HepG2 (cell line): ENCODE data around the gene BCL2L11. TPM values are rescaled to one million over a fixed set of nuclear protein-coding genes. Genes with fewer than 3 reads are reported as not detected.

Experiments used
- ARNT2 ChIP-seq: sonication (generic); formaldehyde crosslinking; IDR thresholded peaks from 2 replicates; pipeline ENCODE4 v1.8.0; 2022; ENCODE audit warnings: mild to moderate bottlenecking, low read depth, missing genetic modification reagents, moderate library complexity
- CBX2 ChIP-seq, 2 experiments: fragments of 200-600 bp in 1 of 2; sonication (generic); formaldehyde crosslinking in 1 of 2; IDR thresholded peaks; 2 replicates each; pipeline versions ENCODE4 v1.7.0 to v1.8.1; 2018 to 2022; ENCODE audit warnings: low read depth in 2 of 2, low read length in 1 of 2, mild to moderate bottlenecking in 1 of 2, missing genetic modification reagents in 1 of 2
- CBX5 ChIP-seq: sonication (generic); formaldehyde crosslinking; IDR thresholded peaks from 2 replicates; pipeline ENCODE4 v1.4.0; 2020; ENCODE audit warnings: missing genetic modification reagents, borderline replicate concordance
- HBP1 ChIP-seq: IDR thresholded peaks from 2 replicates; pipeline ENCODE4 v1.6.1; 2016; ENCODE audit warnings: low read depth, control low read depth
- MBNL3 ChIP-seq: fragments of 250-450 bp; sonication (Bioruptor Pico); conservative IDR thresholded peaks from 2 replicates; pipeline ENCODE4 v1.8.0; 2022; ENCODE audit warnings: mild to moderate bottlenecking, inconsistent platforms
- MED8 ChIP-seq: sonication (generic); formaldehyde crosslinking; IDR thresholded peaks from 2 replicates; pipeline ENCODE4 v1.8.1; 2023; ENCODE audit warnings: mild to moderate bottlenecking, missing genetic modification reagents; ENCODE audit not compliant: insufficient replicate concordance
- NCOA1 ChIP-seq: sonication (generic); formaldehyde crosslinking; IDR thresholded peaks from 2 replicates; pipeline ENCODE4 v1.9.0; 2021; ENCODE audit warnings: missing genetic modification reagents
- NPAS2 ChIP-seq: sonication (generic); formaldehyde crosslinking; IDR thresholded peaks from 2 replicates; pipeline ENCODE4 v1.8.0; 2022; ENCODE audit warnings: mild to moderate bottlenecking, missing genetic modification reagents, borderline replicate concordance
- POLR2AphosphoS5 ChIP-seq: IDR thresholded peaks from 2 replicates; pipeline ENCODE4 v1.6.1; 2012; ENCODE audit warnings: low read depth, low read length
- SALL1 ChIP-seq: sonication (generic); formaldehyde crosslinking; IDR thresholded peaks from 2 replicates; pipeline ENCODE4 v1.8.0; 2022; ENCODE audit warnings: mild to moderate bottlenecking, missing genetic modification reagents
- SAP130 ChIP-seq: IDR thresholded peaks from 2 replicates; pipeline ENCODE4 v1.6.1; 2016; ENCODE audit warnings: low read depth
- SIN3A ChIP-seq: IDR thresholded peaks from 2 replicates; pipeline ENCODE4 v1.6.1; 2011; ENCODE audit warnings: low read depth, mild to moderate bottlenecking, control low read depth, low read length, borderline replicate concordance
- SP1 ChIP-seq, 2 experiments: fragments of 450-650 bp in 1 of 2; sonication (generic) in 1 of 2; formaldehyde crosslinking in 1 of 2; IDR thresholded peaks; 2 replicates each; pipeline versions ENCODE4 v1.4.0 to v1.6.1; 2016 to 2020; ENCODE audit warnings: missing genetic modification reagents in 1 of 2
- ZBTB14 ChIP-seq: sonication (generic); formaldehyde crosslinking; IDR thresholded peaks from 2 replicates; pipeline ENCODE4 v1.4.0; 2020; ENCODE audit warnings: missing genetic modification reagents
- ZMAT3 ChIP-seq: sonication (generic); formaldehyde crosslinking; conservative IDR thresholded peaks from 2 replicates; pipeline ENCODE4 v1.7.0; 2021; ENCODE audit warnings: missing genetic modification reagents
- ZNF253 ChIP-seq: sonication (generic); formaldehyde crosslinking; IDR thresholded peaks from 2 replicates; pipeline ENCODE4 v1.8.0; 2022; ENCODE audit warnings: mild to moderate bottlenecking, missing genetic modification reagents, borderline replicate concordance
- ZNF687 ChIP-seq: sonication (generic); formaldehyde crosslinking; IDR thresholded peaks from 2 replicates; pipeline ENCODE4 v1.5.1; 2020; ENCODE audit warnings: mild to moderate bottlenecking, missing genetic modification reagents, moderate library complexity
- ZUFSP ChIP-seq: sonication (generic); formaldehyde crosslinking; IDR thresholded peaks from 2 replicates; pipeline ENCODE4 v1.9.0; 2021; ENCODE audit warnings: missing genetic modification reagents, mild to moderate bottlenecking, borderline replicate concordance
- polyA plus RNA-seq, 8 experiments: library from polyadenylated mRNA; depleted of rRNA in 3 of 8; stranded (reverse) in 7 of 8; unstranded in 1 of 8; fragments of >200 nt; fragmentation: Illumina TruSeq in 4 of 8; extraction: Trizol in 4 of 8; gene quantifications; 2 replicates each; pipeline versions ENCODE4 v1.2.1 to v1.2.3, GENCODE V29; 2011 to 2016; ENCODE audit warnings: low read depth in 4 of 8, missing spikeins in 1 of 8, mixed read lengths in 1 of 8; ENCODE audit not compliant: insufficient read depth in 1 of 8
- total RNA-seq, 5 experiments: library from RNA; depleted of rRNA; stranded (reverse); fragments of >200 nt; fragmentation: Illumina TruSeq; extraction: Trizol; gene quantifications; 2 replicates each; pipeline ENCODE4 v1.2.3, GENCODE V29; 2016; ENCODE audit warnings: low read depth in 1 of 5

Gene BCL2L11
- total and polyA plus RNA-seq, 2 of the 13 experiments (the other 11 are each of a cell fraction or from before 2014, with no cell fraction given) = 6.1 to 9.7 TPM

GRCh38 chr2:111122631-111123421, 2.1 kb downstream of the BCL2L11 start (continued):
- no peak for TF ChIP-seq CBX2 (IDR thresholded peaks at IDR 0.05; ENCODE audit: low read depth, low read length)
- TF ChIP-seq CBX2 (CRISPR knock-in tag; IDR thresholded peaks at IDR 0.05; ENCODE audit: low read depth) = no peak
- no peak for TF ChIP-seq SP1 (IDR thresholded peaks at IDR 0.05)
- TF ChIP-seq SP1 (CRISPR knock-in tag; IDR thresholded peaks at IDR 0.05) = peak; percentile 15; the same call in 1 of the 2 replicates
- peak; percentile 11; the same call in 1 of the 2 replicates for TF ChIP-seq POLR2AphosphoS5
- peak; percentile 17; the same call in 1 of the 2 replicates for TF ChIP-seq SIN3A
- no peak for TF ChIP-seq MBNL3
- TF ChIP-seq ZNF253 (CRISPR knock-in tag) = no peak
- peak; percentile 58; the same call in 1 of the 2 replicates for TF ChIP-seq SALL1 (CRISPR knock-in tag)
- TF ChIP-seq ZBTB14 = no peak
- TF ChIP-seq HBP1 = peak; percentile 79; the same call in 1 of the 2 replicates
- TF ChIP-seq ZNF687 = peak; percentile 64
- TF ChIP-seq NCOA1 = 0 out of 2 replicates have a peak, but pooled peaks have one; percentile 28
- TF ChIP-seq CBX5 (CRISPR knock-in tag) = peak; percentile 61; the same call in 1 of the 2 replicates
- TF ChIP-seq ZMAT3 (CRISPR knock-in tag) = peak; percentile 71
- no peak for TF ChIP-seq MED8 (CRISPR knock-in tag)
- TF ChIP-seq ARNT2 = peak; percentile 20
- peak; percentile 68; the same call in 1 of the 2 replicates for TF ChIP-seq SAP130 (CRISPR knock-in tag)
- TF ChIP-seq NPAS2 (CRISPR knock-in tag) = no peak
- no peak for TF ChIP-seq ZUFSP (CRISPR knock-in tag)
